ENCODE results near the gene PCSK6.
"Not testable (repeated sequence)": the region's sequence is repeated elsewhere in the genome, so short reads cannot be mapped to it uniquely, and the experiment has no call there.

The PCSK6 gene

GRCh38 chr15:101381671-101382212, 107.8 kb downstream of the PCSK6 start:
- Histone ChIP-seq H3K9ac (ENCODE audit: low read length) (no peak overlapping the region), H3K4me3 (ENCODE audit: low read length) (no peak overlapping the region), H3K36me3 (ENCODE audit: control insufficient read depth, low read depth, low read length) (no peaks in the 10 kb centered on the region), H3K27ac (ENCODE audit: low read length) (no peak overlapping the region), H3K9me3 (ENCODE audit: control insufficient read depth, low read depth, low read length) (no peaks in the 10 kb centered on the region), H3K4me1 (ENCODE audit: control insufficient read depth, low read depth, low read length) (no peaks in the 10 kb centered on the region), H3K27me3 (ENCODE audit: control insufficient read depth, insufficient read depth, low read length) (no peaks in the 10 kb centered on the region)

DNA sequence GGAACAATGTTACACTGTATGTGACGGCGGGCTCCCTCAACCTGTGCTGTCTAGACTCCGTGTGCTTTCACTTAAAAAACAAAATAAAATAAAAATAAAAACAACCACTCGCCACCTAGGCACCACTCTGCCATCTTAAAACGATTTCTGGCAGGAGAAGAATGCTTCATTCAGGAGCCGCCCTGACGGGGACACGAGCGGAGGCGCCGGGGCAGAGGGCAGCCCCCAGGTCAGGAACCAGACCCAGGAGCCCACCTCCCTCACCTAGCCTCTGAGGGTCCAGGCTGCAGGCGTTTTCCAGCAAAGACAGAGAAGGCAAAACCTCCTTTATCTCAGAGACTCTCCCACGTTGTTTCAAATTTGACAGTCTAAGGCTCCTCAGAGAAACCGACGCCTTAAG, 109.4 kb downstream of the PCSK6 start:
- no peaks in the 10 kb centered on the region for H3K27me3 ChIP-seq (ENCODE audit: control insufficient read depth, insufficient read depth, low read length)
- no peak overlapping the region for H3K27ac ChIP-seq (ENCODE audit: low read length)
- no peak overlapping the region for H3K9ac ChIP-seq (ENCODE audit: low read length)
- no peaks in the 10 kb centered on the region for H3K36me3 ChIP-seq (ENCODE audit: control insufficient read depth, low read depth, low read length)
- H3K4me3 ChIP-seq (ENCODE audit: low read length), result no peak overlapping the region
- no peaks in the 10 kb centered on the region for H3K9me3 ChIP-seq (ENCODE audit: control insufficient read depth, low read depth, low read length)
- no peaks in the 10 kb centered on the region for H3K4me1 ChIP-seq (ENCODE audit: control insufficient read depth, low read depth, low read length)

DNA sequence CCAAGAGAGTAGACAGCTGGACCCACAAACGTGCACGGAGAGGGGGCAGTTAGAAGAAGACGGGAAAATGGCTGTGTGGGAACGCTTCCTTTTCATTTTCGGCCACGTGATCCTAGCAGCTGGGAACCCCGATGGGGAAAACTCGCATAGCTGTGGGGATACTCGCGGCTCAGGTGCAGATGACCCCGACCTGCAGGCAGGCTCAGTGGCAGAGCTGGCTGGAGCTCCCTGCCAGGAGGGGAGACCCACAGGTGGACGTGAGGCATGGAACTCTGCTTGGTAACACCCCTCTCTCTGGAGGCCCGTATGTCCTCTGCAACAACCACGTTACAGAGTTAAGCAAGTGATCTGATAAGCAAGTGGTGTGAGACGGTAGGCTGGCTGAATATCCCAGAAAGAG, 109.9 kb downstream of the PCSK6 start:
- H3K9me3 ChIP-seq (ENCODE audit: control insufficient read depth, low read depth, low read length), result no peaks in the 10 kb centered on the region
- H3K9ac ChIP-seq (ENCODE audit: low read length), result no peak overlapping the region
- H3K4me1 ChIP-seq (ENCODE audit: control insufficient read depth, low read depth, low read length), result no peaks in the 10 kb centered on the region
- H3K27me3 ChIP-seq (ENCODE audit: control insufficient read depth, insufficient read depth, low read length), result no peaks in the 10 kb centered on the region
- no peak overlapping the region for H3K4me3 ChIP-seq (ENCODE audit: low read length)
- H3K36me3 ChIP-seq (ENCODE audit: control insufficient read depth, low read depth, low read length), result no peaks in the 10 kb centered on the region
- no peak overlapping the region for H3K27ac ChIP-seq (ENCODE audit: low read length)

- no peaks in the 10 kb centered on the region for H3K4me1 ChIP-seq (ENCODE audit: control insufficient read depth, low read depth, low read length)
- no peak overlapping the region for H3K4me3 ChIP-seq (ENCODE audit: low read length)
- H3K9ac ChIP-seq (ENCODE audit: low read length), result no peak overlapping the region
- H3K27me3 ChIP-seq (ENCODE audit: control insufficient read depth, insufficient read depth, low read length), result no peaks in the 10 kb centered on the region
- H3K9me3 ChIP-seq (ENCODE audit: control insufficient read depth, low read depth, low read length), result no peaks in the 10 kb centered on the region
- no peaks in the 10 kb centered on the region for H3K36me3 ChIP-seq (ENCODE audit: control insufficient read depth, low read depth, low read length)
- no peak overlapping the region for H3K27ac ChIP-seq (ENCODE audit: low read length)
Measured at GRCh38 chr15:101378879-101379278, 110.6 kb downstream of the PCSK6 start.

- Histone ChIP-seq H3K27ac (ENCODE audit: low read length) (no peak overlapping the region), H3K27me3 (ENCODE audit: control insufficient read depth, insufficient read depth, low read length) (no peaks in the 10 kb centered on the region), H3K9me3 (ENCODE audit: control insufficient read depth, low read depth, low read length) (no peaks in the 10 kb centered on the region), H3K4me1 (ENCODE audit: control insufficient read depth, low read depth, low read length) (peaks cover under 1% of the 10 kb centered on the region), H3K36me3 (ENCODE audit: control insufficient read depth, low read depth, low read length) (no peaks in the 10 kb centered on the region), H3K9ac (ENCODE audit: low read length) (no peak overlapping the region), H3K4me3 (ENCODE audit: low read length) (no peak overlapping the region)
Measured at GRCh38 chr15:101378171-101378755, 111.2 kb downstream of the PCSK6 start.

- no peak overlapping the region for H3K9ac ChIP-seq (ENCODE audit: low read length)
- no peak overlapping the region for H3K4me3 ChIP-seq (ENCODE audit: low read length)
- H3K4me1 ChIP-seq (ENCODE audit: control insufficient read depth, low read depth, low read length), result peaks cover 12% of the 10 kb centered on the region
- H3K36me3 ChIP-seq (ENCODE audit: control insufficient read depth, low read depth, low read length), result no peaks in the 10 kb centered on the region
- no peak overlapping the region for H3K27ac ChIP-seq (ENCODE audit: low read length)
- H3K27me3 ChIP-seq (ENCODE audit: control insufficient read depth, insufficient read depth, low read length), result no peaks in the 10 kb centered on the region
- no peaks in the 10 kb centered on the region for H3K9me3 ChIP-seq (ENCODE audit: control insufficient read depth, low read depth, low read length)
Measured at GRCh38 chr15:101376615-101377395, 112.7 kb downstream of the PCSK6 start.

- not testable (repeated sequence) for H3K27me3 ChIP-seq (ENCODE audit: control insufficient read depth, insufficient read depth, low read length); H3K9ac ChIP-seq (ENCODE audit: low read length); H3K4me3 ChIP-seq (ENCODE audit: low read length); H3K27ac ChIP-seq (ENCODE audit: low read length); H3K9me3 ChIP-seq (ENCODE audit: control insufficient read depth, low read depth, low read length); H3K36me3 ChIP-seq (ENCODE audit: control insufficient read depth, low read depth, low read length)
- H3K4me1 ChIP-seq (ENCODE audit: control insufficient read depth, low read depth, low read length), result peaks cover 12% of the 10 kb centered on the region
Measured at GRCh38 chr15:101375006-101375405, 114.5 kb downstream of the PCSK6 start.

- H3K36me3 ChIP-seq (ENCODE audit: control insufficient read depth, low read depth, low read length), result no peaks in the 10 kb centered on the region
- no peaks in the 10 kb centered on the region for H3K27me3 ChIP-seq (ENCODE audit: control insufficient read depth, insufficient read depth, low read length)
- H3K4me1 ChIP-seq (ENCODE audit: control insufficient read depth, low read depth, low read length), result peaks cover 12% of the 10 kb centered on the region
- H3K9me3 ChIP-seq (ENCODE audit: control insufficient read depth, low read depth, low read length), result no peaks in the 10 kb centered on the region
- H3K4me3 ChIP-seq (ENCODE audit: low read length), result no peak overlapping the region
- no peak overlapping the region for H3K9ac ChIP-seq (ENCODE audit: low read length)
- no peak overlapping the region for H3K27ac ChIP-seq (ENCODE audit: low read length)
Measured at GRCh38 chr15:101374326-101374725, 115.2 kb downstream of the PCSK6 start.

DNA sequence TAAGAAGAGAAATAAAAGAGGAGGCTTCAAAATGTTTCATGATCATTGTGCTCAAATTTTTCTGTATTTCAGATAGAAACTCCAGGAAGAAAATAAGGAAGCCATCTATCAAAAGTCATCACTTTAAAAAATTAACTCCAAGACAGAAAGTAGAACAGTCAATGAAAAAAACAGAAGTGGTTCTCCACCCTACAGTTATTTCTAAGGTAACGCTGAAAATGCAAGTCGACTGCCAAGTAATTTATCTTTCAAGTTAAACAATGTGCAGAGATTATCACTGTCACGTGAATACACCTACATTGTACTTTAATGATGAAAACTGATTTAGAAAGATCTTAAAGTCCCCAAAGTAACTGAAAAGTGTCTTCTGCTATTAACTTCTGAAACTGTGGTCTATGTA, 115.9 kb downstream of the PCSK6 start:
- no peak overlapping the region for H3K9ac ChIP-seq (ENCODE audit: low read length)
- no peaks in the 10 kb centered on the region for H3K27me3 ChIP-seq (ENCODE audit: control insufficient read depth, insufficient read depth, low read length)
- H3K4me1 ChIP-seq (ENCODE audit: control insufficient read depth, low read depth, low read length), result peaks cover 12% of the 10 kb centered on the region
- H3K36me3 ChIP-seq (ENCODE audit: control insufficient read depth, low read depth, low read length), result no peaks in the 10 kb centered on the region
- H3K9me3 ChIP-seq (ENCODE audit: control insufficient read depth, low read depth, low read length), result no peaks in the 10 kb centered on the region
- no peak overlapping the region for H3K27ac ChIP-seq (ENCODE audit: low read length)
- no peak overlapping the region for H3K4me3 ChIP-seq (ENCODE audit: low read length)

GRCh38 chr15:101372960-101373525, 116.5 kb downstream of the PCSK6 start:
- Histone ChIP-seq H3K4me1 (ENCODE audit: control insufficient read depth, low read depth, low read length) (peaks cover 12% of the 10 kb centered on the region), H3K9me3 (ENCODE audit: control insufficient read depth, low read depth, low read length) (no peaks in the 10 kb centered on the region), H3K9ac (ENCODE audit: low read length) (no peak overlapping the region), H3K27me3 (ENCODE audit: control insufficient read depth, insufficient read depth, low read length) (no peaks in the 10 kb centered on the region), H3K36me3 (ENCODE audit: control insufficient read depth, low read depth, low read length) (no peaks in the 10 kb centered on the region), H3K4me3 (ENCODE audit: low read length) (peak overlapping the region; percentile 38), H3K27ac (ENCODE audit: low read length) (no peak overlapping the region)

DNA sequence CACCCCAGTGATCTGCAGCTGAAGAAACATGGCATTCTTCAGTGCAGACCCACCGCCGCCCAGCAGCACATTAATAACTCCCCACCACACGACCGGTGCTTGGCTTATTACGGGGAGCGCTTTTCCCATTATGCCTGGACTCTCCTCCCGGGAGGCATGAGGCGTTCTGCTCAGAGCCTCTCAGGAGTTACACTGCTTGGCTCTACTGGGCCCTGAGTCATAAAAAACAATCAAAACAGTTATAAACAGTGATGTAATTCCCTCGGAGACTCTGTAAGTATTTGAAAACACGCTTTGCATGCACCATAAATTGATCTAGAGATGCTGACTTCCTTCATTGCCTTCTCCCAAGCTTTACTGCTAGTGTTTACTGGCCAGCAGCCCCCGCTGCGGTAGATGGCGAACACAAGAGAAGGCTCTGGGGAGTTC, 117.3 kb downstream of the PCSK6 start:
- H3K36me3 ChIP-seq (ENCODE audit: control insufficient read depth, low read depth, low read length), result no peaks in the 10 kb centered on the region
- peaks cover 12% of the 10 kb centered on the region for H3K4me1 ChIP-seq (ENCODE audit: control insufficient read depth, low read depth, low read length)
- H3K4me3 ChIP-seq (ENCODE audit: low read length), result no peak overlapping the region
- H3K9ac ChIP-seq (ENCODE audit: low read length), result no peak overlapping the region
- H3K9me3 ChIP-seq (ENCODE audit: control insufficient read depth, low read depth, low read length), result no peaks in the 10 kb centered on the region
- H3K27me3 ChIP-seq (ENCODE audit: control insufficient read depth, insufficient read depth, low read length), result no peaks in the 10 kb centered on the region
- no peak overlapping the region for H3K27ac ChIP-seq (ENCODE audit: low read length)
